LNCaP clone FGC (cell line): ENCODE data around the gene PLD1.
A peak's percentile ranks its signal among the peaks of the same experiment; 100 is the strongest.

Experiments
- DNase-seq: peaks from one replicate; pipeline ENCODE4 v3.0.0-alpha.2; 2011; ENCODE audit warnings: low read depth
- H3K4me3 ChIP-seq: 2 replicates; pipeline ENCODE4 v1.5.1; 2011; ENCODE audit warnings: mild to moderate bottlenecking, low read depth, low read length, control low read depth
- TF ChIP-seq, protein P1 (sequence below): IDR thresholded peaks from 2 replicates; pipeline ENCODE4 v1.5.1; 2012; ENCODE audit warnings: mild to moderate bottlenecking; ENCODE audit not compliant: control insufficient read depth, insufficient read depth; ENCODE audit errors: extremely low read depth

The PLD1 gene

DNA sequence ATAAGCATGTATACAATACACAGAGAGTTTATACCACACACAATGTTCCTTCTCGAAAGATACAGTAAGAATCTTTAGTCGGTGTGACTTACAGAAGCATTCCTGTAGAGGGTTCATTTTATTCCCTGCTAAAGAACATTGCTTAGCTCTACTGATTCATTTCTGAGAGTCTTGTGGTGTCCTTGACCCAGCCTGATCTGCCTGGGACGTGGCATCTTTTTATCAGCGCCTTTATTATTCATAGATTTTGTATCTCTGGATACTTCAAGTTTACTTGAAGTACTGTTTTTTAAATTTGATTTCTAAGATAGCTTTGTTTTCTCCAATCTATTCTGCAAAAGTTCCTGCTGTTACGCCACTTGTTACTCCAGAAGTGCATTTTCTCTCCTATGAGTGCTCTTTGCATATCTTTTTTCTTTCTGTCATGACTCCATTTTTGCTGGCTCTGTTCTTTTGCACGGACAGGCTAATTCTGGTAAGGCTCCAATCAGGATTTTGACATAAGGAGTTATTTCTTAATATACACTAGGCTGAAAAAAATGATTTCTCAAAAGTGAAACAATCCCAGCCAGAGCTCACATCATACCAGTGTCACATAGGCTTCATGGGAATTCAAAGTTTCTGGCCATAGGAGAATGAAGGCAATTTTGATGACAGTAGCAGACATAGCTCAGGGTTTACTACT, 235.6 kb downstream of the PLD1 start:
- no peak for DNase-seq
- H3K4me3 ChIP-seq = no peak overlapping the region
- TF ChIP-seq, protein P1, sequence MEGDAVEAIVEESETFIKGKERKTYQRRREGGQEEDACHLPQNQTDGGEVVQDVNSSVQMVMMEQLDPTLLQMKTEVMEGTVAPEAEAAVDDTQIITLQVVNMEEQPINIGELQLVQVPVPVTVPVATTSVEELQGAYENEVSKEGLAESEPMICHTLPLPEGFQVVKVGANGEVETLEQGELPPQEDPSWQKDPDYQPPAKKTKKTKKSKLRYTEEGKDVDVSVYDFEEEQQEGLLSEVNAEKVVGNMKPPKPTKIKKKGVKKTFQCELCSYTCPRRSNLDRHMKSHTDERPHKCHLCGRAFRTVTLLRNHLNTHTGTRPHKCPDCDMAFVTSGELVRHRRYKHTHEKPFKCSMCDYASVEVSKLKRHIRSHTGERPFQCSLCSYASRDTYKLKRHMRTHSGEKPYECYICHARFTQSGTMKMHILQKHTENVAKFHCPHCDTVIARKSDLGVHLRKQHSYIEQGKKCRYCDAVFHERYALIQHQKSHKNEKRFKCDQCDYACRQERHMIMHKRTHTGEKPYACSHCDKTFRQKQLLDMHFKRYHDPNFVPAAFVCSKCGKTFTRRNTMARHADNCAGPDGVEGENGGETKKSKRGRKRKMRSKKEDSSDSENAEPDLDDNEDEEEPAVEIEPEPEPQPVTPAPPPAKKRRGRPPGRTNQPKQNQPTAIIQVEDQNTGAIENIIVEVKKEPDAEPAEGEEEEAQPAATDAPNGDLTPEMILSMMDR = no peak

DNA sequence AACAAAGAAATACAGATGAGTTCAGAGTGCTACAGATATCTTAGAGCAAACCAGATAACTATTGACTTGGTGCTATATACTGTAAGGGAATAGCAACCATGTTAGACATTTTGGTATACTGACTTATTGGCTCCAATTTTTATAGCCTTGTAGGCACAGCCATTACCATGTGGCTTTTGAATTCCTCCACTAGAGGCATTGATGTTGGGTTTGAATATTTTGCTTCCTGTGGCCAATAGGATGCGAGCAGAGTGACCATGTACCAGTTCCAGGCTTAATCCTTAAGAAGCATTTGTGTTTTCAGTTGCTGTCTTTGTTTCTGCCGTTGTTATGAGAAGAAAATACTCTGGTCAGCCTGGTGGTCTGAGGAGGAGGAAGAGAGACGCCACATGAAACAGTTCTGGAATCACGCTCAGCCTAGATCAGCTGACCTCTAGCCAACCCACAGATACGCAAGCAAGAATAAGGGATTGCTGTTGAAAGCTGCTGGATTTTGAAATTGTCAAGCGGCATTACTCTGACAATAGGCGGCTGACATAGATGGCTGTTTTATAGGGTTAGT, 240.6 kb downstream of the PLD1 start:
- H3K4me3 ChIP-seq = no peak overlapping the region
- no peak for DNase-seq
- TF ChIP-seq, protein P1 = no peak

DNA sequence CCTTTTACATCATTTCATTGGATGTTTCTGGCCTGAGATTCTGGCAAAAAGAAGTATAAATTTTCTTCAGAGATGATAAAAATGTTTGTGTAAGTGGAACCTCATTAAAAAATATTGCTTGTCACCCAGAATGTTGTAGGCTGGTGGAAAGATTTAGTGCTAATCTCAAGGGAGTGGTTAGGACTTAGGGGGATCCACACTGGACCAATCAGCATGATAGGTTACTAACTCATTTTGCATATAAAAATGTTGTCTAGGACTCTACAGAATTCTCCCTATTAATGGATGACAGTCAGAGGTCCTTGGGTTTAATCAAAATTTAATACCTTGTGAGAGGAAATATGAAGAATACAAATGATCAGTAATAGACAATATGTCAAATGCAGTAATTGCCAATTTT, 241.5 kb downstream of the PLD1 start:
- no peak overlapping the region for H3K4me3 ChIP-seq
- no peak for DNase-seq
- TF ChIP-seq, protein P1 = no peak

DNA sequence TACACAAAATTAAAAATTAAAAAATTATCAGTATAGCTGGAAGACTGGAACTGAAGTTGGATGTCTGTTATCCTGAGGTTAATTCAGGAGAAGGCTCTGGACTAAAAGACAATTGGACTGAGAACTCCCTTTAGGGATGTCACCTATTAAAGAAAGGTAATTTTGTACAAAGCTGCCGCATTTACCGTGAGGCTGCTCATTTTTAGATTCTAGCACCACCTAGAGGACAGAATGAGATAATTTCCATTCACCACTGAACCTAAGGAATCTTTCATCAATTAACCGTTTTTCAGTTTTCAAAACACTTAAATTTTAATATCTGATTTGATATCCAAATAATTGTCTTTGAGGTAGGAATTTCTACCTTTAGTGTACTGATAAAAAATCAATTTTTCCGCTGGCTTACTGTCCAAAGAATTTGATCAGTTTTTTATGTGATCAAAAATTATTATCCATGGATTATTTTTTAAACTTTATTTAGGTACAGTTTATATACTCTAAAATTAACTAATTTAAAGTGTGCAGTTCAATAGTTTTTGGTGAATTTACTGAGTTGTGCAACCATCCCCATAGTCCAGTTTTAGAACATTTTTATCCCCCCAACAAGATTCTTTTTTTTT, 243.4 kb downstream of the PLD1 start:
- no peak overlapping the region for H3K4me3 ChIP-seq
- TF ChIP-seq, protein P1 = peak; percentile 70
- peak; percentile 18 for DNase-seq

DNA sequence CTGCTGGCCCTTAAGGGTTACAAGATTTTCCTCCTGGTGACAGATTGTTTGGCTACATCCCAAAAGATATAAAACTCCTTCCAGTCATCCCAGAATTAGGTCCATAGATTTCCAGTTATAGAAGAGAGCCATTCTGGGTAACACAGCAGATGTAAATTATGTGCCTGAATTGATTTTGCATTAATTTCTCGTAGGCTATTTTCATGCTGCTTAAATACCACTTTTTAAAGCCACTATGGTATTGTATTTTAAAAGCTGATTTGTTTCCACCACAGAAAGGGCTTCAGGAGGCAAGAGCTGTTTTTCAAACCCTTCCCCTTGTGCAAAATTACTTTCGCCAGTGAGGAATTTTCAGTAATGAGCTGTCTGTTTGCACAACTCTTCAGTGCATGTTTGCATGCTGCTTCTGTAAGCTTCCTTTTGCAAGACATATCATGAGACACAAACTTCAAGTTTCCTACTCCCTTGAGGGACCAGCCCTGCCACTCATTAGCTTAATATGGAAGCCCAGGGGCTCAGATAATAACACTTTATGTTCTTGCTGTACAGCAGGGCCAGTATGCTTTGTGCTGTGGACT, 244.7 kb downstream of the PLD1 start:
- TF ChIP-seq, protein P1 = no peak
- no peak for DNase-seq

DNA sequence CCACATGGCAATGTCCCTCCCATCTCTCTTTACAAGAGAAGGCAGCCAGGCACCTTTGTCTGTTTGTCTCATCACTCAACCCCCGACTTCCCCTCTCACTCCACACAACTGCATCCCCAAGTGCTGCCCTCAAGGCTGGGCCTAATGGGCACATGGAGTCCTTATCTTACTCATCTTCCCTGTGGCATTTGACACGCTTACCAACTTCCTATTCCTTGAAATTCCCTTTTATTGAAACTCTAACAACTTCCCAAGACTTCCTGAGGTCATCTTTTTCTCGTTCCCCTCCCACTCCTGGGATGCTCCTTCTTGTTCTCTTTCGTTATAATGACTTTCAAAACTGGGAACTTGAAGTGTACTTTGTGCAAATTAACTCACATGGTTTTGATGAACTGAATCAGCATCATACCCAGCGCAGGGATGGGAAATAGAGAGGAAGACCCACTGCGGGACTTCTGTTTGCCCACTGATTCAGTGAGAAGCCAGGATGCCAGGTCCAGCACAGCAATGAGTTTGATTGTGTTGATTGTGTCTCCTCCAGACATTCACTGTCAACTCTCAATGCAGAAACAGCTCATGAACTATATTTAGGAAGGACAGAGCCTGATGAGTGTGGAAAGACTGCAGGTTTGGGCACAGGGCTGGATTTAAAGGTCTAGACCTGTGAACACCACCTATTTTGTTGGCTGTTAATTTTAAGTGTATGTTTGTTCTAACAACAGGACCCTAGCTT, 245.4 kb downstream of the PLD1 start:
- H3K4me3 ChIP-seq = no peak overlapping the region
- TF ChIP-seq, protein P1 = no peak
- no peak for DNase-seq

More for the DNA sequence above, 244.7 kb downstream of the PLD1 start:
- no peak overlapping the region for H3K4me3 ChIP-seq
